IPS-NIHi11 (cell line): ENCODE data around the gene KHDC1L.
A peak's percentile ranks its signal among the peaks of the same experiment; 100 is the strongest.
"Not testable (repeated sequence)": the region's sequence is repeated elsewhere in the genome, so short reads cannot be mapped to it uniquely, and the experiment has no call there.

ENCODE experiments used
- DNase-seq: peaks from one replicate; pipeline ENCODE4 v3.0.0; 2012; ENCODE audit warnings: mixed read lengths, low spot score

KHDC1L gene

DNA sequence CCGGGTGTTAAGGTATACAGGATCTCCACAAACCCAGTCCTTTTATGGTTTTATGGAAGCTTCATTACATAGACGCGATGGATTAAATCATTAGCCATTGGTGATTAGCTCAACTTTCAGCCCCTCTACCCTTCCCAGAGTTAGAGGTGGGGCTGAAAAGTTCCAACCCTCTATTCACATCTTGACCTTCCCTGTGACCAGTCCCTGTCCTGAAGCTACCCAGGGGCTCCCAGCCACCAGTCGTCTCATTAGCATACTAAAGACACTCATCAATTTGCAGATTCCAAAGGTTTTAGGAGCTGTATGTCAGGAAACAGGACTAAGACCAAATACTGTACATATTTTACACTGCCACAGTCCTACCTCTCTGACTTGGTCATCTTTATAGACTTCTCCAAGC is 21.0 kb downstream of the KHDC1L start:
- no peak for DNase-seq

GRCh38 chr6:73203098-73203497 is 22.2 kb downstream of the KHDC1L start:
- DNase-seq = no peak

GRCh38 chr6:73200735-73201134 is 24.6 kb downstream of the KHDC1L start:
- no peak for DNase-seq

DNA sequence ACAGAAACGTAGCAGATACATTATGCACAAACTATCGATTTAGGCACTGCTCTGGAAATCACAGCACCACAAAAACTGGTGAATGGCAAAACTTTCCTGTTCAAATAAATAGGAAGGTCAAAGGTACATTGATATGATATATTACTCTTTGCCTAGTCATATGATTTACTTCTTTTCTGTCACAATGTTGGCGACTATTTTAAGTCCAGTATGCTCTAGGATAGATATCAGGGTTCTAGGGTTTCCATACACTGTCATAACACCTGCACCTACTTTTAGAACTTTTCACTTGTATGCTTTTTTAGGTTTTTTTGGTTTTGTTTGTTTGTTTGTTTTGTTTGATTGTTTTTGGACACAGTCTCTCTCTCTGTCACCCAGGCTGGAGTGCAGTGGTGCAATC is 25.0 kb downstream of the KHDC1L start:
- DNase-seq = no peak

- DNase-seq = no peak
These were observed 30.6 kb downstream of the KHDC1L start for GRCh38 chr6:73194744-73195143.

DNA sequence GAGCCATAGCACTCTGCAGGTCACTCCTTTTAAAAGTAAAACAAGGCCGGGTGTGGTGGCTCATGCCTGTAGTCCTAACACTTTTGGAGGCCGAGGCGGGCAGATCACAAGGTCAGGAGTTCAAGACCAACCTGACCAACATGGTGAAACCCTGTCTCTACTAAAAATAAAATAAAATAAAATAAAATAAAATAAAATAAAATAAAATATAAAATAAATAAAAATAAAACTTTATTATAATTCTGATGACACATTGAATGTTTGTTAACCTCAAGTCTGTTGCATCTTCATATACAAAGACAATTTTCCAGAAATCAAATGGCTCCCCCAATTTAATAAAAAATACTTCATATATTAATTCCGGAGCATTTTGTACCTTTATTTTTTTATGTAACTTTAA is 32.0 kb downstream of the KHDC1L start:
- not testable (repeated sequence) for DNase-seq

DNA sequence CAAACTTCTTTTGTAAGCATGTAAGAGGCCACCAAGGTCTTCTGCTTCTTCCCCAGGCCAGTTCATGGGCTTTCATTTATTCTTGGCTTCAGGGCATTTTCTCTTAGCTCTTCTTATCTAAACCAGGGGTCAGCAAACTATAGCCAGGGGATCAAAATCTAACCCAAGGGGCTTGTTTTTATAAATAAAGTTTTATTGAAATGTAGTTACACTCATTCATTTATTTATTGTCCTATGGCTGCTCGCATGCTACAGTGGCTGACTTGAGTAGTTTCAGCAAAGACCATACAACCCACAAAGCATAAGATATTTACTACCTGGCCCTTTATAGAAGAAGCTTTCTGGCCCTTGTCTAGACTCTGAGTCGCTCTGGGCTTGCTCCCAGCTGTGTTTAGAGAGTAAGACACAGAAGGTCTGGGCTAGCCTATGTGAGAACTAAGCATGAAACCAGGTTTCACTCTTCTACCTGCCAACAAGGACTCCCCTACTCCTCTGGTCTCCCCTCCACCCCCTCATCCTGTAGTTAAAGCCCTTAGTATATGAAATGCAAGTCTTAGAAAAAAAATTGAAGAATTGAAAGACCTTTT is 43.2 kb downstream of the KHDC1L start:
- no peak for DNase-seq

DNA sequence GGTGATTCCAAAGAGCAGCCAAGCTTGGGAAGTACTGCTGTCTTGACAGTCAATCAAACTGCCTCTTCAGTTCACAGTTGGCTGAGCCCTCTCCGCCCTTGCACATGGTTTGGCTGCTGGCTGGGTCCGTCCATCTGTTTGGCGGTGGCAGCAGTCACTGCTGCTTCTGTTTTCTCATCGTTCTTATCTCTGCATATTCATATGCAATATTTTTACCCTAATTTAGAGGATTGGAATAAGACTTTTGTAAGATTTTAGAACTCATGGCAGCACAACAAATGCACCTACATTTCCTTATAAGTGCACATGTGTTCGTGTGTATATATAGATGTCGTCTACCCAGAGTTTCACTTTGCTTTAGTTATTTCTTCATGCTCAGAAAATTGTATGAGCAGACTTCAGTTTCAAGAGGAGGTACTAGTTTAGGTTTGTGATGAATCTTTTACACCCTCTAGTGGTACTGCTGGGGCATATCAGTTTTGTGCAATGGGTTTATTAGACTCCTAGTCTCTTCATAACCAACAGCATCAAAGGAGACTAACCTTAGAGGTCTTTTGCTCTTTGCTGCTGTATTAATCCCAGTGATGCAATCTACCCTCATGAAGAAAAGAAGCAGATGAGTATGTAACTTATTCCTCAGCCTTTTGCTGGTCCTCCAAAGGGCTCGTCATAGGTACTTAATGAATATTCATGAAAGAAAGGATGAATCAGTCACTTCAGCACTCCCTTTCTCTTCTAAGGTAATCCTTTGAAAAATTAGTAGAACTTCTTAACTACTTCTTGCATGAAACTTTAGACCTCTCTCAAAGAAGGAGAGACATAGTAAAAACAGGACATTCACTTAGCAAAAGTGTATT is 44.3 kb downstream of the KHDC1L start:
- DNase-seq = peak; percentile 56

GRCh38 chr6:73180076-73180738 is 45.1 kb downstream of the KHDC1L start:
- no peak for DNase-seq

GRCh38 chr6:73177221-73177944 is 47.9 kb downstream of the KHDC1L start:
- DNase-seq = no peak

GRCh38 chr6:73176057-73176456 is 49.2 kb downstream of the KHDC1L start:
- no peak for DNase-seq

DNA sequence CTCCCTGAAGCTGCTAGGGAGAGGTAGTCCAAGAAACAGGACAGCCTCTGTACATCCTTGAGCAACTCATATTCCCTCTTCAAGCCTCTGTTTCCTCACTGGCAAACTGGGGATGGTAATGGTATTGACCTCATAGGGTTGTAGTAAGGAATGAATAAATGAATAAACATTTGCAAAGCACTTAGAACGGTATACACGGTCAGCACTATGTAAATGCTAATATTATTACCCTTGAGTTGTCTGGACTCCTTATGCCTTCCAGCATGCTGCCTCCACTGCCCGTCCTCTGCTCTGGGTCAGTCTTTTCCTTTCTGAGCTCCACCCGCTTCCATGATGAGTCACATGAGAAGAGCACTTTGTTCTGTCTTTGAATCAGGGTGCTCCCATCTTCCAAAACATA is 50.6 kb downstream of the KHDC1L start:
- DNase-seq = no peak
